ENCODE data around the gene ICOSLG.
"Not testable (repeated sequence)": the region's sequence is repeated elsewhere in the genome, so short reads cannot be mapped to it uniquely, and the experiment has no call there.

- TF ChIP-seq CTCF (IDR thresholded peaks at IDR 0.05; ENCODE audit: low read depth, low read length); POLR2A (IDR thresholded peaks at IDR 0.05; ENCODE audit: extremely low read depth, insufficient read length); MYC (IDR thresholded peaks at IDR 0.05; ENCODE audit: low read depth, low read length); MAX (IDR thresholded peaks at IDR 0.05; ENCODE audit: low read depth, low read length): not testable (repeated sequence)
Measured at GRCh38 chr21:44194451-44194850, 46.3 kb downstream of the ICOSLG start.
